NB4 (cell line): ENCODE data around the gene MGLL.

Source experiments
- CTCF ChIP-seq: IDR thresholded peaks from one replicate; pipeline ENCODE4 v1.5.1; 2012; ENCODE audit warnings: low read depth, low read length
- MAX ChIP-seq: IDR thresholded peaks from 2 replicates; pipeline ENCODE4 v1.6.1; 2011; ENCODE audit warnings: low read depth, low read length
- MYC ChIP-seq: IDR thresholded peaks from 2 replicates; pipeline ENCODE4 v1.6.1; 2011; ENCODE audit warnings: low read depth, low read length
- POLR2A ChIP-seq: IDR thresholded peaks from 2 replicates; pipeline ENCODE4 v1.6.1; 2011; ENCODE audit warnings: mild to moderate bottlenecking; ENCODE audit not compliant: insufficient read length; ENCODE audit errors: extremely low read depth

GRCh38 chr3:127858937-127859336 lies 36.6 kb upstream of the MGLL start:
- TF ChIP-seq CTCF (no peak), POLR2A (no peak), MAX (no peak), MYC (no peak)
